PC-9 (cell line): Measurements from ENCODE around the gene IFIT2. TPM values are rescaled to one million over a fixed set of nuclear protein-coding genes. Genes with fewer than 3 reads are reported as not detected.

Experiments used
- BruUV-seq: library from RNA; stranded (reverse); fragments of 400-500 nt; replicated peaks from 2 replicates; lab custom pipeline; 2021; lab: Mats Ljungman, UMichigan
- CTCF ChIA-PET: fragments of 300-600 bp; sonication (Branson Sonifier 250); formaldehyde crosslinking; loops from one replicate; lab custom pipeline; 2022; ENCODE audit warnings: antibody characterized with exemption; lab: Charles Lee
- POLR2A ChIA-PET: fragments of 300-600 bp; sonication (Branson Sonifier 250); formaldehyde crosslinking; loops from one replicate; lab custom pipeline; 2022; ENCODE audit warnings: antibody characterized with exemption; ENCODE audit not compliant: unreplicated experiment; lab: Charles Lee
- DNase-seq, 2 experiments: peaks; one replicate each; pipeline versions ENCODE4 v3.0.0 to v3.0.0-alpha.2; 2015 to 2022; ENCODE audit warnings: mixed read lengths in 1 of 2
- H2AFZ ChIP-seq: fragments of 200-600 bp; sonication (generic); 2 replicates; pipeline ENCODE4 v1.8.1; 2017; ENCODE audit warnings: antibody characterized with exemption
- H3F3A ChIP-seq: fragments of 200-600 bp; sonication (generic); 2 replicates; pipeline ENCODE4 v1.8.1; 2017; ENCODE audit warnings: antibody characterized with exemption, mild to moderate bottlenecking, low read depth; ENCODE audit not compliant: insufficient read depth
- H3K27ac ChIP-seq: fragments of 200-600 bp; sonication (generic); 2 replicates; pipeline ENCODE4 v1.6.1; 2016; ENCODE audit warnings: mixed run types
- H3K27me3 ChIP-seq: fragments of 200-600 bp; sonication (generic); 2 replicates; pipeline ENCODE4 v1.6.1; 2016; ENCODE audit warnings: low read depth, mixed run types; ENCODE audit not compliant: insufficient read depth
- H3K36me3 ChIP-seq: fragments of 200-600 bp; sonication (generic); 2 replicates; pipeline ENCODE4 v1.6.1; 2016; ENCODE audit warnings: low read depth, mixed run types
- H3K4me1 ChIP-seq: fragments of 200-600 bp; sonication (generic); replicated peaks from 2 replicates; pipeline ENCODE4 v1.6.1; 2016; ENCODE audit warnings: mixed run types; ENCODE audit not compliant: insufficient read depth
- H3K4me2 ChIP-seq: fragments of 200-600 bp; sonication (generic); 2 replicates; pipeline ENCODE4 v1.6.1; 2017; ENCODE audit warnings: mixed run types
- H3K4me3 ChIP-seq: fragments of 200-600 bp; sonication (generic); 2 replicates; pipeline ENCODE4 v1.6.1; 2016; ENCODE audit warnings: mixed run types
- H3K79me2 ChIP-seq: fragments of 200-600 bp; sonication (generic); 2 replicates; pipeline ENCODE4 v1.6.1; 2017; ENCODE audit warnings: low read depth, mixed run types
- H3K9me2 ChIP-seq: fragments of 200-600 bp; sonication (generic); 2 replicates; pipeline ENCODE4 v1.8.1; 2017; ENCODE audit warnings: mild to moderate bottlenecking; ENCODE audit not compliant: insufficient read depth
- H3K9me3 ChIP-seq: fragments of 200-600 bp; sonication (generic); 2 replicates; pipeline ENCODE4 v1.8.1; 2016; ENCODE audit warnings: low read depth; ENCODE audit not compliant: insufficient read depth
- H4K20me1 ChIP-seq: fragments of 200-600 bp; sonication (generic); 2 replicates; pipeline ENCODE4 v1.8.1; 2017; ENCODE audit not compliant: insufficient read depth
- CTCF ChIP-seq: fragments of 200-600 bp; sonication (generic); conservative IDR thresholded peaks from 2 replicates; pipeline ENCODE4 v1.6.1; 2017; ENCODE audit warnings: mixed run types, antibody characterized with exemption, mild to moderate bottlenecking, moderate library complexity
- EZH2 ChIP-seq: fragments of 200-600 bp; sonication (generic); IDR thresholded peaks from 2 replicates; pipeline ENCODE4 v1.8.0; 2017; ENCODE audit warnings: antibody characterized with exemption, low read depth
- intact Hi-C: fragments of 100-400 bp; cut with micrococcal nuclease; formaldehyde crosslinking; loops from one replicate; pipeline ENCODE4 v1.10.0; 2022; ENCODE audit not compliant: unreplicated experiment
- total RNA-seq: library from RNA; stranded (reverse); gene quantifications from 2 replicates; pipeline ENCODE4 v1.2.3, GENCODE V29; 2021

The IFIT2 gene
- total RNA-seq, 1 experiment from 2014 or later: 4.4 TPM

- Histone ChIP-seq H3K4me3 (no peak overlapping the region), H3K27ac (peak overlapping the region; percentile 95), H3K9me3 (no peaks in the 10 kb centered on the region), H3K4me2 (peak overlapping the region; percentile 56), H4K20me1 (no peaks in the 10 kb centered on the region), H3K9me2 (no peaks in the 10 kb centered on the region), H3F3A (peaks cover 35% of the 10 kb centered on the region), H3K79me2 (no peaks in the 10 kb centered on the region), H2AFZ (peak overlapping the region; percentile 46; the same call in 1 of the 2 replicates), H3K27me3 (no peaks in the 10 kb centered on the region), H3K4me1 (peaks cover 43% of the 10 kb centered on the region), H3K36me3 (no peaks in the 10 kb centered on the region)
- DNase-seq: no peak
- ChIA-PET POLR2A (no interaction called here), CTCF (no interaction called here)
- BruUV-seq: no TSS peak
- TF ChIP-seq EZH2 (no peak), CTCF (no peak)
- intact Hi-C loops: no loop called here
Measured at GRCh38 chr10:89263091-89263490, 38.8 kb upstream of the IFIT2 start.

- no peaks in the 10 kb centered on the region for H3K9me3 ChIP-seq
- no peak overlapping the region for H2AFZ ChIP-seq
- H3K4me2 ChIP-seq: peak overlapping the region; percentile 56
- no peak overlapping the region for H3K4me3 ChIP-seq
- H3F3A ChIP-seq: peaks cover 35% of the 10 kb centered on the region
- intact Hi-C loops: no loop called here
- no TSS peak for BruUV-seq
- H3K27ac ChIP-seq: peak overlapping the region; percentile 95
- H3K9me2 ChIP-seq: no peaks in the 10 kb centered on the region
- no peaks in the 10 kb centered on the region for H3K36me3 ChIP-seq
- TF ChIP-seq EZH2: no peak
- no peak for TF ChIP-seq CTCF
- POLR2A ChIA-PET: no interaction called here
- peaks cover 43% of the 10 kb centered on the region for H3K4me1 ChIP-seq
- CTCF ChIA-PET: no interaction called here
- no peaks in the 10 kb centered on the region for H3K27me3 ChIP-seq
- no peaks in the 10 kb centered on the region for H3K79me2 ChIP-seq
- DNase-seq: peak in 1 of 2 experiments; percentile 35
- H4K20me1 ChIP-seq: no peaks in the 10 kb centered on the region
Measured at GRCh38 chr10:89263531-89263930, 38.3 kb upstream of the IFIT2 start.

GRCh38 chr10:89266721-89267453 lies 35.0 kb upstream of the IFIT2 start:
- peaks cover 38% of the 10 kb centered on the region for H3K4me1 ChIP-seq
- H3F3A ChIP-seq: peaks cover 23% of the 10 kb centered on the region
- H3K9me3 ChIP-seq: no peaks in the 10 kb centered on the region
- no peaks in the 10 kb centered on the region for H3K27me3 ChIP-seq
- POLR2A ChIA-PET: no interaction called here
- H3K4me2 ChIP-seq: no peak overlapping the region
- H3K27ac ChIP-seq: no peak overlapping the region
- H3K36me3 ChIP-seq: no peaks in the 10 kb centered on the region
- intact Hi-C loops: no loop called here
- no peaks in the 10 kb centered on the region for H3K9me2 ChIP-seq
- no peak for DNase-seq
- no peaks in the 10 kb centered on the region for H4K20me1 ChIP-seq
- no peak overlapping the region for H3K4me3 ChIP-seq
- no TSS peak for BruUV-seq
- CTCF ChIA-PET: no interaction called here
- H3K79me2 ChIP-seq: no peaks in the 10 kb centered on the region
- H2AFZ ChIP-seq: no peak overlapping the region
- TF ChIP-seq EZH2: no peak
- TF ChIP-seq CTCF: no peak
